Thyroid gland (tissue), 4 donors: ENCODE measurements around the gene EVPLL.

ENCODE experiments used
- CTCF ChIP-seq, 6 experiments: fragments of 200-600 bp in 3 of 6; fragments of 450-650 bp in 3 of 6; sonication (generic) in 3 of 6; IDR thresholded peaks; one replicate each; pipeline ENCODE4 v1.5.1; 2016 to 2019; ENCODE audit warnings: antibody characterized with exemption in 6 of 6, mild to moderate bottlenecking in 2 of 6, inconsistent platforms in 1 of 6, moderate library complexity in 1 of 6
- POLR2A ChIP-seq, 2 donors: fragments of 450-650 bp; IDR thresholded peaks; one replicate each; pipeline ENCODE4 v1.6.1; 2017; ENCODE audit warnings: antibody characterized with exemption in 2 of 2, mild to moderate bottlenecking in 2 of 2, moderate library complexity in 1 of 2

- TF ChIP-seq CTCF (IDR thresholded peaks at IDR 0.05) (no peak), POLR2A (IDR thresholded peaks at IDR 0.05) (no peak)
These were observed 577 bp downstream of the EVPLL start for GRCh38 chr17:18378205-18378505.
